Natural killer cell treated with Interleukin-12 subunit alpha and Interleukin-12 subunit beta and Interleukin-15 and Interleukin-18, amount 100 ng/mL, for 72 hours (primary cell): ENCODE data around the gene TCF3. TPM values are rescaled to one million over a fixed set of nuclear protein-coding genes. Genes with fewer than 3 reads are reported as not detected.

Experiments used
- ATAC-seq, 2 donors: fragments of 150-1000 bp; cut with Tn5 transposase in 1 of 2; sonication (Bioruptor Pico), chemical (Tn5 transposase) in 1 of 2; 2 replicates each; pipeline ENCODE4 v1.10.0; 2021
- DNase-seq: peaks from one replicate; pipeline ENCODE4 v3.0.0; 2022; ENCODE audit warnings: low spot score
- H3K27ac Mint-ChIP-seq, 2 donors: 1 replicate in 1 of 2; 2 replicates in 1 of 2; pipeline ENCODE4 v1.8.0; 2022; ENCODE audit warnings: mixed read lengths in 2 of 2, mild to moderate bottlenecking in 1 of 2, moderate library complexity in 1 of 2
- H3K27me3 Mint-ChIP-seq, 2 donors: 1 replicate in 1 of 2; 2 replicates in 1 of 2; pipeline ENCODE4 v1.8.0; 2022; ENCODE audit warnings: mixed read lengths in 2 of 2
- H3K36me3 Mint-ChIP-seq: one replicate; pipeline ENCODE4 v1.8.0; 2022; ENCODE audit warnings: mixed read lengths
- H3K4me1 Mint-ChIP-seq, 2 donors: 1 replicate in 1 of 2; 2 replicates in 1 of 2; pipeline ENCODE4 v1.8.0; 2022; ENCODE audit warnings: low read depth in 2 of 2, mixed read lengths in 2 of 2, mild to moderate bottlenecking in 1 of 2
- H3K4me3 Mint-ChIP-seq: one replicate; pipeline ENCODE4 v1.8.0; 2022; ENCODE audit warnings: mixed read lengths
- H3K9me3 Mint-ChIP-seq: 2 replicates; pipeline ENCODE4 v1.8.0; 2022; ENCODE audit warnings: mixed read lengths
- total RNA-seq, 2 donors: library from RNA; stranded (reverse); gene quantifications; one replicate each; pipeline ENCODE4 v1.2.3, GENCODE V29; 2022

The TCF3 gene
- total RNA-seq, 2 donors from 2014 or later = 60.4 to 87.9 TPM

DNA sequence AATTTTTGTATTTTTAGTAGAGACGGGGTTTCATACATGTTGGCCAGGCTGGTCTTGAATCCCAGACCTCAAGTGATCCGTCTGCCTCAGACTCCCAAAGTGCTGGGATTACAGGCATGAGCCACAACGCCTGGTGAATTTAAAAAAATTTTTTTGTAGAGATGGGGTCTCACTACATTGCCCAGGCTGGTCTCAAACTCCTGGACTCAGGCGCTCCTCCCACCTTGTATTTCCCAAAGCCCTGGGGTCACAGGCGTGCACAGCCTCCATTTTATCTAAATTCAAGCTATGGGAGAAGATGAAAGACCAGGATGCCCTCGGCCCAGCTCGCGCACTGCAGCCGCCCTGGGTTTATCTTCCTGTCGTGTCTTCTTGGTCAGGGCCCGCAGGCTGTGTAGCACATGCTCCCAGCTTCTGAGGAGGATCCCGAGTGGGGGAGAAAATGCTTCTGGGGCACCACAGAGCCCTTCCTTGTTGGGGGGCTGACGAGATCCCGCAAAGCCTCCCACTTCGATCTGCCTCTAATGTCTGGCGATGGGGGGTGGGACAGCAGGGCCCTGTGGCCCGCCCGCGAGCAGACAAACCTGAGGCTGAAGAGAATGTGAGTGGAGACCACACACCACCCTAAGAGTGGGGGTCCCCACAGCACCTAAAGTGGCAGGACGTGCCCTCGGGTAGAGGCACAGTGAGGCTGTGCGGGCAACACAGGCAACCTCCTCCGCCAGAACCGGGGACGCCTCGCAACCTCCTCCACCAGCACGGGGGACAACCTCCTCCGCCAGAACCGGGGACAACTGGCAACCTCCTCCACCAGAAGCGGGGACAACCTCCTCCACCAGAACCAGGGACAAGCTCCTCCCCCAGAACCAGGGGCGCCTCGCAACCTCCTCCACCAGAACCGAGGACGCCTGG lies 15.8 kb downstream of the TCF3 start:
- DNase-seq (no peak), ATAC-seq (no peak)
- Mint-ChIP-seq H3K36me3 (peaks cover 6% of the 10 kb centered on the region), H3K4me1 (peaks cover 3 to 4% of the 10 kb centered on the region in 2 donors), H3K4me3 (no peak overlapping the region), H3K9me3 (no peaks in the 10 kb centered on the region), H3K27me3 (no peaks in the 10 kb centered on the region), H3K27ac (no peak overlapping the region)

DNA sequence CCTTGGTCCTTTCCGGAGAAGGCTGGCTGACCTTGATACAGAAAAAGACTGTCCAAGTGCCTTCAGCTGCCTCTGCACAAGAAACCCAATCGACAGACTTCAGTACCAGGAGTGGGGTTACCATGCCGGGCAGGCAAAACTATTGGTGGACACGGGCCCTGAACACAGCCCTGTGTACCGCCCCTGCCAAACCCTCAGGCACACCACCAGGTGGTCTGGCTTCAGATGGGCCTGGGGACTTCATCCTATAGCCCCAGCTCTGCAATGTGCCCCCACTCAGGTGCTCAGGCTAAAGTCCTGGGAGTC lies 17.5 kb downstream of the TCF3 start:
- H3K9me3 Mint-ChIP-seq = no peaks in the 10 kb centered on the region
- peaks cover 5% of the 10 kb centered on the region for H3K36me3 Mint-ChIP-seq
- ATAC-seq (no peak), DNase-seq (no peak)
- no peak overlapping the region for H3K4me3 Mint-ChIP-seq
- H3K27ac Mint-ChIP-seq = no peak overlapping the region
- H3K4me1 Mint-ChIP-seq = peaks cover 3 to 4% of the 10 kb centered on the region in 2 donors
- no peaks in the 10 kb centered on the region for H3K27me3 Mint-ChIP-seq

DNA sequence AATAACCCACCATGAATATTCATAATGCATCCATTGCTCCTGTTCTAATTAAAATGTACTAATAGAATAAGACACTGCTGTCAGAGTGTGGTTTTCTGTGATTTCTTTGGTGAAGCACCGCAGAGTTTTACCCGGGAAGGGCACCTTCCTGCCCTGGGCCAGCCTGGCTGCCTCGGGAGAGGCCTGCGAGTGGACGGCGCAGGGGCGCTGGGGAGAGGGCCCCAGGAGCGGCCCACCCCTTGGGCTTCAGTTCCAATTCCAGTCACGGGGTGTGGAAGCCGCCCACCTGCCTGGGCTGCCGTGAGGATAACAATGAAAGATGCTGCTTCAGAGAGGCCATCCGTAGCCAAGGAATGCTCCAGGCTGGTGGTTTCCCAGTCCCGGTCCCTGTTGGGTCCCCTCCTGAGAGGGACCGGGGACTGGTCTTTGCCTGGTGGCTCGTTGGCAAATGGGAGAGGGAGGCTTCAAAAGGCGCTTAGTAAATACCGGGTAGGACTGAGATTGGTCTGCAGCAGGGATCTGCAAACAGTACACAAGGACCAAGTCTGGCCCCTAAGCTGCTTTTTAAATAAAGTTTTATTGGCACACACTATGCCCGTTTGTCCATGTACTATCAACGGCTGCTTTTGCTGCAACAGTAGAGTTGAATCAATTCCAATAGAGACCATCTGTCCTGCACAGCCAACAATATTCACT lies 18.0 kb downstream of the TCF3 start:
- Mint-ChIP-seq H3K9me3 (no peaks in the 10 kb centered on the region), H3K4me1 (peaks cover 0 to 4% of the 10 kb centered on the region in 2 donors), H3K4me3 (no peak overlapping the region), H3K36me3 (peaks cover under 1% of the 10 kb centered on the region), H3K27ac (no peak overlapping the region), H3K27me3 (no peaks in the 10 kb centered on the region)
- DNase-seq (no peak), ATAC-seq (no peak)

DNA sequence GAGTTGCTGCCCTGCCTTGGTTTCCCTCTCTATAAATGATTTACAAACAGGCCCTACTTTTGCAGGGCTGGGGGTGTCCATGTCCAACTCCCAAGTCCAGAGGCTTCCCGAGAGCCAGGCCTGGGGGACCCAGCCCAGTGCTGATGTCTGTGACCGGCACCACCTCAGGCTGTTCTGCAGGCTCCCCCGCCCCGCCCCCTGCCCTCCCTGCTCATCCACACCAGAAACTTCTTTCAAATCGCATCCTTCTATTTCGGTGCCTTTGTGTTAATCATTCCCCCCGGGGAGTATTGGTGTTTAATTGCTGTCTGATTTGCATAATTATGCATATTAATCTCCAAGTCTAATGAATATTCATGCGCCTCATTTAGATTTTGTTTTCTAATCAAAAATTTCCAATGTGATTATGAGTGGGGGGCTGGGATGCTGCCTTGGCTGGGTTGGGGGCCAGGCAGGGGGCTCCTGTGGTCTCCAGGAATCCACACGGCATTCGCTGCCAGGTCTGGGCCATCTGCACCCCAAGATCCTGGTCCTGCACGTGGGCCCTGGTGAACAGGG lies 19.1 kb downstream of the TCF3 start:
- no peaks in the 10 kb centered on the region for H3K36me3 Mint-ChIP-seq
- no peak overlapping the region for H3K27ac Mint-ChIP-seq
- peaks cover 0 to 1% of the 10 kb centered on the region in 2 donors for H3K4me1 Mint-ChIP-seq
- H3K4me3 Mint-ChIP-seq = no peak overlapping the region
- H3K27me3 Mint-ChIP-seq = no peaks in the 10 kb centered on the region
- H3K9me3 Mint-ChIP-seq = no peaks in the 10 kb centered on the region
- DNase-seq (no peak), ATAC-seq (no peak)

DNA sequence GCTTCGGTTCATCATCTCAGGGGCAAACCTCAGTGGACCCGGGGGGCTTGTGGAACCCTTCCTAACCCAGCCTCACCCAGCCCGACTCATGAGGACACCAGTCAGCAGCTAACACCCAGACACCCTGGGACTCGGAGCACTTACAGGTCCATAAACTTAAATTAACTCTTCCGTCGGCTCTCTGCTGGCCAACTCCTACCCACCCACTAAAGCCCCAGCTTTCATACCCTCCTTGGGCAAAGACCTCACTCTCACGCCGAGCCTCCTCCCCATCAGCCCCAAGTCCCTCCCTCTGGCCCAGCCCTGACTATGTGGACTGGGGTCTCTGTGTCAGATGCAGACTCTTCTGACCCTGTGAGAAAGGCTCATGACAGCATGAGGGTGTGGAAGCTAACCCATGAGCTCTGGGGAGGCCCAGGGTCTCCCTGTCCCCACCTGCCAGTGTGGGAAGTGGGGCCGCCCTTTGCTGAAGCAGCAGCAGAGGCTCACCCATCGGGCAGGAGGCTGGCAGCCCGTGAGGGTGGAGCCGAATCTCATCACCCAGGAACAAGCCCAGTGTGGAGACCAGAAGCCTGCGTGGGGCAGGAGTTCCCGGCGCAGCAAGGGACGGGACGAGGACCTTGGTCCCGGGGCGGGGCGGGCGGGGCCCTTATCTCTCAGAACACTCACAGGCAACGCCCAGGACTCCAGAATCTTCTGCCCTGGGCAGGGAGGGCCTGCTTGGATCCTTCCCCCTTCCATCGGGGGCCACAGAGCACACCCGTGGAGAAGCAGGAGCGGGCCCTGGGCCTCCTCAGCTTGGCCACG lies 19.8 kb downstream of the TCF3 start:
- Mint-ChIP-seq H3K36me3 (no peaks in the 10 kb centered on the region), H3K27me3 (no peaks in the 10 kb centered on the region), H3K27ac (no peak overlapping the region), H3K4me1 (no peaks in the 10 kb centered on the region), H3K4me3 (no peak overlapping the region), H3K9me3 (no peaks in the 10 kb centered on the region)
- ATAC-seq = peak; percentile 21 to 38
- DNase-seq = no peak

DNA sequence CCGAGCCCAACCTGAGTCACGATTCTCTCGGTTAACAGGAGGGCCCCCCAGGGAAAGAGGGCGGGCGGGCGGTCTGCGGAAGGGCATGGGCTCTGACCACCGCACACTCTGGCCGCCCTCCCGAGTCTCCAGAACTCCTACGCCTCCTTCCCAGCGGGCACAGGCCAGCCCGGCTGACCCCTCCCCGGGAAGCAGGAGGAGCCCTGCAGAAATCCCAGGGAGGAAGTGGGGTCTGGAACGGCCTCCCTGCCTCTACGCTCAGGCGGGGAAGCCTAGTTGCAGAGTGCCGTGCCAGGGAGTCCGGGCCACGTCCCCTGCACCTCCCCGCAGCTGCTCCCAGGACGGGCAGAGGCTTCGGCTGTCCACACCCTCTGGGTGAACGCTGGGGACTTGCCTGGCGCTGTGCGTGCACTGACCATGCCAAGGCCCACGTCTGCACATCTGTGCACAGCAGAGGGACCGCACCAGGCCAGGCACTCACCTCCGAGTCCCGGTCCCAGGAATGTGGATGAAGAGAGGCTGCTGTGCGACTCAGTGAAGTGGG lies 20.8 kb downstream of the TCF3 start:
- H3K9me3 Mint-ChIP-seq = no peaks in the 10 kb centered on the region
- no peaks in the 10 kb centered on the region for H3K4me1 Mint-ChIP-seq
- ATAC-seq (no peak), DNase-seq (no peak)
- no peaks in the 10 kb centered on the region for H3K27me3 Mint-ChIP-seq
- no peaks in the 10 kb centered on the region for H3K36me3 Mint-ChIP-seq
- no peak overlapping the region for H3K4me3 Mint-ChIP-seq
- no peak overlapping the region for H3K27ac Mint-ChIP-seq

DNA sequence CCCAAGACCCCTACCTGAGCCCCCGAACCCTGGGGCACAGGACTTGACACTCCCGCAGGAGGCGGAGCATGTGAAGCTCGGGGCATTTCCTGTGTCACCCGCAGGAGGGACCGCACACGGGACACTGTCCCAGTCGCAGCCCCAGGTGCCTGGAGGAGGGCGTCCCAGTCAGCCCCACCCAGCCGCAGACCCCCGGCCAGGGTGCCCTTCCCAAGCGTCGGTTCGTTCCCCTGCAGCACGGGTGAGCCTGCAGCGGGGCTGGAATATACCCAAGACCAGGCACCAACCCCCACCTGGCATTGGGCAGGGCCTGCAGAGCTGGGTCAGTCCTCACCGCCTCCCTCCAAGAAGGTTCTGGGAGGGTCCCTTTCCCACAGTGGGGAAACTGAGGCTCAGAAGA lies 21.6 kb downstream of the TCF3 start:
- H3K27ac Mint-ChIP-seq = no peak overlapping the region
- no peak overlapping the region for H3K4me3 Mint-ChIP-seq
- H3K9me3 Mint-ChIP-seq = no peaks in the 10 kb centered on the region
- H3K27me3 Mint-ChIP-seq = no peaks in the 10 kb centered on the region
- no peaks in the 10 kb centered on the region for H3K36me3 Mint-ChIP-seq
- no peaks in the 10 kb centered on the region for H3K4me1 Mint-ChIP-seq
- DNase-seq (no peak), ATAC-seq (no peak)

DNA sequence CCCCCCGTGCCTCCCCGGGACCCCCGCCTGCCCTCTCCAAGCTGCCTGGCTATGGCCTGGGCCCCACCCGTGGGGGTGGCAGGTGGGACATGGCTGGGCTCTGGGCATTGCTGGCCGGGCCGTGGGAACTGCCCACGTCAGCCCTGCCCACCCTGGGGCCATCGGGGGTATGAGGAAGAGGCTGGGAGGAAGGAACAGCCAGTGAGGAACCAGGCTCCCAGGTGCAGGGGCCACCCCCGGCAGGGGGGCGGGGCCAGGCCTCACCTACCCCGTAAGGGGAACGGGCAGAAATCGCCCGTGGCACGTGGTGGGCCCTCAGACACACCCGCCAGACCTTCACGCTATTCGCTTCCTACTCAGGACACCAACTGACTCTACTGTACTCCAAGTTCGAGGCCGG lies 22.4 kb downstream of the TCF3 start:
- H3K27ac Mint-ChIP-seq = no peak overlapping the region
- no peak for ATAC-seq
- DNase-seq = no peak
- no peak overlapping the region for H3K4me3 Mint-ChIP-seq
- H3K36me3 Mint-ChIP-seq = no peaks in the 10 kb centered on the region
- no peaks in the 10 kb centered on the region for H3K9me3 Mint-ChIP-seq
- H3K27me3 Mint-ChIP-seq = no peaks in the 10 kb centered on the region
- no peaks in the 10 kb centered on the region for H3K4me1 Mint-ChIP-seq

DNA sequence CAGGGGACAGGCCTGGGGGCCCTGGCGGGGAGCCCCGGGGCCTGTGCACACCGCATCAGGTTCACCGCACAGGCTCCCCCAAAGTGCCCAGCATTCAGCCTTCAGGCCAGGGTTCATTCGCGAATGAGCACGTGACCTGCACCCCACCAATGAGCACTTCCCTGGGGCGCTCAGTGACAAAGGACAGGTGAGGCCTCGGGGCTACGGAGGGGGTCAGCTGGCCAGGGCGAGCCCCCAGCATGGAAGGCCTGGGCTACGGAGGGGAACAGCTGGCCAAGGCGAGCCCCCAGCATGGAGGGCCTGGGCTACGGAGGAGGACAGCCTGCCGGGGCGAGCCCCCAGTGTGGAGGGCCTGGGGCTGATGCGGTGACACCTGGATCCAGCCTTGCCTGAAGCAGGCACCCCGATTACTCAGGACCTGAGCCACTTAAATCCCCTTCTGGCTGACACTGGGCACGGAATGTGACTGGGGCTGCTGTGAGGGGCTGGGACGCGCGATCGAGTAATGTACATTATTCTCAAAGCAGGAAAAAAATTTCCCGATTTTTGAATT lies 23.1 kb downstream of the TCF3 start:
- H3K4me1 Mint-ChIP-seq = peaks cover 0 to 2% of the 10 kb centered on the region in 2 donors
- no peak overlapping the region for H3K4me3 Mint-ChIP-seq
- no peaks in the 10 kb centered on the region for H3K36me3 Mint-ChIP-seq
- H3K27me3 Mint-ChIP-seq = no peaks in the 10 kb centered on the region
- no peak overlapping the region for H3K27ac Mint-ChIP-seq
- ATAC-seq (no peak), DNase-seq (no peak)
- no peaks in the 10 kb centered on the region for H3K9me3 Mint-ChIP-seq

DNA sequence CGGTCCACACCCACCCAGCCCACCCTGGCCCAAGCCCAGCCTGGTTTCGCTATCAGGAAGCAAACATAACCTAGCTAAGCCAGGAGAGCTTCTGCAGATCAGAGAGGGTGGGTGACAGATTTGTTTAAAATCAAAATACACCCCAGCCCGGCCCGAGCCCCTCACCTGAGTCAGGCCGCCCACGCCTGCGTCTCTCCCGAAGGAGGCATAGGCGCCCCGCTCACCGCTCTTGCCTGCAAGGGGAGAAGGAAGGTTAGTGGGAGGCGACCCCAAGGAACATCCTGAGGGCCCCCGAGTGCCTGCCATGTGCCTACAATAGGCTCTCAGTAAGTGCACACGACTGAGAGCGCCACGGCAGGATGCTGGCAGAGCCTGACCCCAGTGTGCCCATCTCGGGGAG lies 25.2 kb downstream of the TCF3 start:
- DNase-seq = no peak
- no peak for ATAC-seq
- Mint-ChIP-seq H3K27ac (no peak overlapping the region), H3K9me3 (no peaks in the 10 kb centered on the region), H3K4me3 (no peak overlapping the region), H3K27me3 (no peaks in the 10 kb centered on the region), H3K36me3 (no peaks in the 10 kb centered on the region), H3K4me1 (peaks cover 0 to 5% of the 10 kb centered on the region in 2 donors)

DNA sequence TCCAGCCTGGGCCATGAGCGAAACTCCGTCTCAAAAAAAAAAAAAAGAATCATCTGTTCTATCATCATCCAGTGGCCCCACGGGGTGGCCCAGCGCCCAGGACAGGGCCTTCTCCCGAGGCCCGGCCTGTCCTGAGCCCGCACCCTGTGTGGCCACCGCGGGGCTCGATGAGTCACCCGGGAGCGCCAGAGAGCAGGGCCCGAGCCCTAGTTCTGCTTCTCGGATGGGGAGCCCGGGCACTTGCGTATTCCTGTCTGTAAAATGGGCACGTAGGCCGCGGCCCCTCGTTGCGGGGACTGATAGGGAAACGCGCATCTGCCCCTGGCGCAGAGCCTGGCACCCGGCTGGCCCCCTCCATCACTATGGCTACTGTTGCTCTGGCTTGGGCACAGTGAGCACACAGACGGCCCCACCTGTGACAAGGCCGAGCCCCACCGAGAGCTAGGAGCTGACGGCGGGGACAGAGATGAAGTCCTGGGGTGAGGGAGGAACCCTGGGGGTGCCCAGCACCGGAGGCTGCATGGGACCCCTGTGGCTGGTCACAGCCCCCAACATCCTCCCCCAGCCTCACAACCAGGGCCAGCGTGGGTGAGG lies 25.9 kb downstream of the TCF3 start:
- H3K27me3 Mint-ChIP-seq = no peaks in the 10 kb centered on the region
- H3K4me1 Mint-ChIP-seq = peaks cover 0 to 5% of the 10 kb centered on the region in 2 donors
- no peaks in the 10 kb centered on the region for H3K9me3 Mint-ChIP-seq
- H3K27ac Mint-ChIP-seq = no peak overlapping the region
- no peak for ATAC-seq
- DNase-seq = no peak
- no peak overlapping the region for H3K4me3 Mint-ChIP-seq
- H3K36me3 Mint-ChIP-seq = no peaks in the 10 kb centered on the region

DNA sequence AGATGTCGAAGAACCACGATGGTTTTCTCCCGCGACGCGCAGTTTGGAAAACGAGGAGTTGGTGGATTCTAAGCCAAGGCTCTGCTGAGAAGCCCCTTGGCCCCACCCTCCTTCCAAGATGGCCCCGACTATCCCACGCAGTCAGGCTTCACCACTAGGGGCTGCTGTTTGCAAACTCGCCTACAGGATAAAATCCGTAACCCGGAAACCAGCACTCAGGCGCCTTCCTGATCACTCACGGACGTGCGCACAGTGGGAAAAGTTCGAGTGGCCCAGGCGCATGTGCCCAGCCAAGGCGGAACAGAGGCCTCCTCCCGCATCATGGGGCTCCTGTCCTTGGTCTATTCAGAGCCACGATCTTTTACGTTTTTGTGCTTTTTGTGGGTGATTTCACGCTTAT lies 28.0 kb downstream of the TCF3 start:
- Mint-ChIP-seq H3K27ac (no peak overlapping the region), H3K27me3 (no peaks in the 10 kb centered on the region), H3K4me3 (no peak overlapping the region), H3K4me1 (peaks cover 0 to 5% of the 10 kb centered on the region in 2 donors), H3K36me3 (no peaks in the 10 kb centered on the region), H3K9me3 (no peaks in the 10 kb centered on the region)
- DNase-seq (no peak), ATAC-seq (peak; percentile 43 to 59)

DNA sequence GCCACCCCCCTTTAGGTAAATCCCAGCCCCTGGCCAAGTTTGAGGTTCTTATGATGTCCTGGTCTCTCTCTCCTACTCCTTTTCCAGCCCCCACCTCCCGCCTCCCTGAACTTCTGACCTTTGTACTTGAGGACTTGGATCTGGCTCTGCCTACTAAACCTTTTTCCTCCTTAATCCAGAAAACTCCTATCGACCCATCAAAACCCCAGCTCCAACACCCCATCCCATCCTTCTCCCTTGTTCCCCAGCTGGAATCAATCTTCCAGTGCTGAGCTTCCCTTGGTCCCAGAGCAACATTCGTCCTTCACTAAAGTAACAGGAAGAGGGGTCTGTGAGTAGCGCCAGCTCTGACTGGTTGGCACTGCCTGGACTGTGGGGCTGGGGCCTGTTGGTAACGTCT lies 29.9 kb downstream of the TCF3 start:
- H3K9me3 Mint-ChIP-seq = no peaks in the 10 kb centered on the region
- H3K4me3 Mint-ChIP-seq = no peak overlapping the region
- no peak overlapping the region for H3K27ac Mint-ChIP-seq
- no peaks in the 10 kb centered on the region for H3K36me3 Mint-ChIP-seq
- DNase-seq (no peak), ATAC-seq (no peak)
- no peaks in the 10 kb centered on the region for H3K27me3 Mint-ChIP-seq
- peaks cover 0 to 12% of the 10 kb centered on the region in 2 donors for H3K4me1 Mint-ChIP-seq
